ENCODE results near the gene ZMIZ2.
"Not testable (repeated sequence)": the region's sequence is repeated elsewhere in the genome, so short reads cannot be mapped to it uniquely, and the experiment has no call there.

ZMIZ2 gene

DNA sequence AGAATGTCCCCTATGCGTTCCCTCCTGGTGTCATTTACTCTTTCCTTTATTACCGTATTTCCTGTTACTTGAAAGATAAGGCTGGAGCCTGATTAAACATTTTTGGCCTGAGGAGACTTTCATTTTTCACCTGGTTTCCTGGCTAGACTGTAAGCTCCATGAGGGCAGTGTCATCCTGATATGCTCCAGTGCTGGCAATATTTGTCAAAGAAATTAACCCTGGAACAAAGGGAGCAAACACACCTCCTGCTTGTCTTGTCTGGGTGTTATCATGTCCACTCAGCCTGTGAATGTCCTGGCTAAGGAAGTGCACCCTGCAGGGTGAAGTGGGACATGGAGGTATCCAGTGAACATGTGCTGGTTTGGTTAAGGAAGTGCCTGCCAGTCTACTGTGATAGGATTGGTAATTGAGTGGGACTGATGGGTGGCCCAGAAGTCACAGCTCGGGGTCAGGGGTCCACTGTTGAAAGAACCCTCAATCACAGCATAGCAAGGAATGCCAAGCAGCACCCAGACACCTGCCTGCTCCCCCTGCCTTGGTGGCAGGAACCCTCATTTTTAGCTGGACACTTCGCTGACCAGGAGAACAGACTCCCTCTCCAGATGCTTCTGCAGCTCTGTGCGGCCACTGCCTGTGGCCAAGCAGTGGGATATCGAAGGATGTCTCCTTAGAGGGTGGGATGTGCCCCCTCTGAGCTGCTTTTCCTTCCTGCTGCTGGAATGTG, 26.9 kb downstream of the ZMIZ2 start:
- no peak for DNase-seq

GRCh38 chr7:44776211-44776610, 27.6 kb downstream of the ZMIZ2 start:
- no peak for DNase-seq

DNA sequence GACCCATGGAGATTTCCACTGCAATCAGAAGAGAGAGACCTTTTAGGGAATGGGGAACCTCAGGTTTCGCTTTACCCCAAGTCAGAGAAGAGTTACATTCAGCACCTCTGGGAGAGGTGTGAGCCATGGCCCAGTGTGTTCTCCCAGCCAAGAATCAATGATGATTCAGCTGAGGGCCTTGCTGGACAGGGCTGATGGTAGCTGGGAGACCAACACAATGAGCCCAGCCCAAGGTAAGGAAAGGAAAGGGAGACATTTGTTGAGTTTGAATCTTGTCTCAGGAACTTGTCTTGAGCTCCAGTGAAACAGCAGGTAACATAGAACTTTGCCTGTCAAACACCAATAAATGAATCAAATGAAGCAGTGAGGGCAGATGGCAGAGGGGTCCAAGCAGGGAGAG, 33.8 kb downstream of the ZMIZ2 start:
- no peak for DNase-seq

- no peak for DNase-seq
These were observed 34.8 kb downstream of the ZMIZ2 start for GRCh38 chr7:44783407-44783806.

DNA sequence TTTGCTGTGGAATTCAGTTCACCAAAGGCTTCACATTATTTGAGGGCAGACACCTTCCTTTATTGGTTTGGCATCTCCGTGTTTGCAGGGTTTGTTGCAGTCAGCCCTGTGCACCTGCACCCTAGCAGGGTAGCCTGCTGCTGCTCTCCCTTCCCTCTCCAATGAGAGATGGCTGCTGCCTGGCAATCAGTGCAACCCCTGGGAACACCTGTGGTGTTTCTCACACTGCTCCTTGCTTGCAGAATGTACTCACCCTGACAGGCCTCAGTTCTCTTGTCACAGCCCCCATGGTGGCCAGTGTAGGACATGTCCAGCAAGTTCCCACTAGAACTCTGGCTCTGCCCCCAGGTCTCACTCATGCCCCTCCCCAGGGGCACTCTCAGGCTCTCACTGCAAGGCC, 35.7 kb downstream of the ZMIZ2 start:
- DNase-seq: no peak

- not testable (repeated sequence) for DNase-seq
These were observed 36.6 kb downstream of the ZMIZ2 start for GRCh38 chr7:44785218-44785617.

DNA sequence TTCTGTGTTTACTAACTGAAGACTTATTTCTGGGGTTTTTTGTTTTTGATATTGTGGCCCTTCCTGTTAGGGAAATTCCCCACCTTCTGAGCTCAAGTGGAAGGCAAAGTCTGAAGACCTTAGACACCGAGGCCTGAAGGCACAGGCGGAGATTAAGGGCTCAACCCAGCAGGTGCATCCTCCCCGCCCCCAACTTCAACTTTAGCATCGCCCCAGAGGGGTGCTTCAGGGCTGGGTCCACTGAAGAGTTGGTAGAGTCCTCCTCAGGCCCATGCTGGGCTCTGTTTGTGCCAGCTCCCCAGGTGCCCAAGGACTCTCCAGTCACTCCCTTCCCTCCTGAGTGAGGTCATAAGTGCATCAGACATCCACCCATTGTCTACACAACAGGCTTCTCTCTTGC, 38.4 kb downstream of the ZMIZ2 start:
- DNase-seq: no peak

DNA sequence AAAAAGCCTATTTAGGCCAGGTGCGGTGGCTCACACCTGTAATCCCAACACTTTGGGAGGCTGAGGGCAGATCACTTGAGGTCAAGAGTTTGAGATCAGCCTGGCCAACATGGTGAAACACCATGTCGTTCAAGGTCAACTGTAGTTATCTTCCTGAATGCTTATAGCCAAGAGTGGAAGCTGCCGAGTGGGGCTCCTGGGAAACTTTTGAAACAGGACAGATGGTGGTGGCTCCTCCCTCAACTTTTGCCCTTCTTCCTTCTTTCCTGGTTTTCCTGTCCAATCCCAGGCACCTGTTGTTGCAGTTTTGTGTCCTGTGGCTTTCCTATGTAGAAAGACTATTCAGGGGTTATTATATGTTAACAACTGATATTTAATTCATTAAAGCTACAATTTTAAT, 39.1 kb downstream of the ZMIZ2 start:
- no peak for DNase-seq

DNA sequence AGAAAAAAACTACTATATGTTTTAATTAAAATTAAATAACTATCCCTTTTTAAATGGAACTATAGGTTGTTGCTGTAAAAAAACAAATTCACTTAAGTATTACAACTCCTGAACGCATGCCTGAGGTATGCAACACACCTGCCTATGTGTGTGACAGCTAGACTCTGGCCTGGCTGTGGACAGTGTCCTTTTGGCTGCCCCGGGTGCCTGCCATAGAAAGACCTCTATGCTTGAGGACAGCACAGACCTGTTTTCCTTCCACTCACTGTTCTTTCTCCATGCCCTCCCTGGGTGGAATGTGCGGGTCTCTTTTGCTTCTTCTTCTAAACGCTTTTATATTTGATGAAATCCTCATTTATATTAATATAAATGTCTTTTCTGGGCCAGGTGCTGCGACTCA, 41.3 kb downstream of the ZMIZ2 start:
- DNase-seq: no peak

- no peak for DNase-seq
These were observed 42.9 kb downstream of the ZMIZ2 start for GRCh38 chr7:44791278-44792219.

DNA sequence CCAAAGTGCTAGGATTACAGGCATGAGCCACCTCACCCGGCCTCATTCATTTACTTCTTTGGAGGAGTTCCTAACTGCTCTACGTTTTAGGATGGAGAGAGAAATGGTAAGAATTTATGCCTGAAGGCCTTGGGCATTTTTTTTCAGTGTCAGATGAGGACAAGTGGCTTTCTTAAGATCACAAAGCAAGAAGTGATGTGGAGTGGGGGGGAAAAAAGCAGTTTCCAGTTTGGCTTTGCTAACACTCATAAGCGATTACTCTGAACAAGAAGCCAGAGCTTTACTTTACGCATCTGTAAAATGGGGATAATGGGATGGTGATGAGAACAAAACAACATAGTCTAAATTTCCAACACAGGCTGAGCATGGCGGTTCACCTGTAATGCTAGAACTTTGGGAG, 45.3 kb downstream of the ZMIZ2 start:
- no peak for DNase-seq

- no peak for DNase-seq
These were observed 45.7 kb downstream of the ZMIZ2 start for GRCh38 chr7:44794331-44794730.

GRCh38 chr7:44796034-44796503, 47.4 kb downstream of the ZMIZ2 start:
- DNase-seq: peak in 1 of 3 donors; percentile 38

DNA sequence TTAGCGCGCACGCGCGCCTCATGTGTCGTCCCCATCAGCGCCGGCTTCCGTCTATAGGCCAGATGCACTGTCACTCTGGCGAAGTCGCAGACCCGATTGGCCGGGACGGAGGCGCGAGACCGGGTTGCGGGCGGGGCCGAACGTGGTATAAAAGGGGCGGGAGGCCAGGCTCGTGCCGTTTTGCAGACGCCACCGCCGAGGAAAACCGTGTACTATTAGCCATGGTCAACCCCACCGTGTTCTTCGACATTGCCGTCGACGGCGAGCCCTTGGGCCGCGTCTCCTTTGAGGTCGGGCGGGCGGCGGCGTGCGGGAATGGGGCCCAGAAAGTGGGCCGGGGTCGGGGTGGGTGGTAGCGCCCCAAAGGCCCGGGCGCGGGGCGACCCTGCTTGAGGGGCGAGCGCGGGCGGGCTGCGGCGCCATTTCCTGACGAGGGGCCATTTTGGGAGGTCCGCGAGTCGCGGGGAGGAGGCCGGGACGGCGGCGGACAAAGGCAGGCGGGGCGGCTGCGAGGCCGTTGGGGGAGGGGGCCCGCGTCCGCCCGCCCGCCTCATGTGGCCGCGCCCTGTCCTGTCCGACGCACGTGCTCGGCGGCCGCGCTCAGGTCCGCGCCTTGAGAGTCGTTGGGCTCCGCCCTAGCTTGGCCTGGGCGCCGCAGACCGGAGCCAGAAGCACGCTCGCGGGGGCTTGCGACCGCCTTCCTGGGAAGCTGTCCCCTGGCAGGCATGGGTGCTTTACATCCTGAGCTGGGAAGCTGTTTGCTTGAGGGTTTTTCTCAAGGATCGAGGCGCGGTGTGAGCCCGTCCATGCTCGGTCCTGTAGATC, 48.1 kb downstream of the ZMIZ2 start, which contains the start of gene PPIA:
Gene PPIA, plus strand, starts transcription at position 178 of the 825 bp plus-strand sequence. Its CDS starts 44 bp downstream, at position 222.
- DNase-seq: peak; percentile 99

GRCh38 chr7:44797329-44798258, 48.9 kb downstream of the ZMIZ2 start:
- peak; percentile 90 to 95 (median 92) for DNase-seq

- DNase-seq: no peak
These were observed 50.1 kb downstream of the ZMIZ2 start for GRCh38 chr7:44798649-44799305.

GRCh38 chr7:44799939-44800338, 51.3 kb downstream of the ZMIZ2 start:
- DNase-seq: no peak

- DNase-seq: no peak
These were observed 53.2 kb downstream of the ZMIZ2 start for GRCh38 chr7:44801890-44802289.

- DNase-seq: no peak
These were observed 53.9 kb downstream of the ZMIZ2 start for GRCh38 chr7:44802418-44803025.

DNA sequence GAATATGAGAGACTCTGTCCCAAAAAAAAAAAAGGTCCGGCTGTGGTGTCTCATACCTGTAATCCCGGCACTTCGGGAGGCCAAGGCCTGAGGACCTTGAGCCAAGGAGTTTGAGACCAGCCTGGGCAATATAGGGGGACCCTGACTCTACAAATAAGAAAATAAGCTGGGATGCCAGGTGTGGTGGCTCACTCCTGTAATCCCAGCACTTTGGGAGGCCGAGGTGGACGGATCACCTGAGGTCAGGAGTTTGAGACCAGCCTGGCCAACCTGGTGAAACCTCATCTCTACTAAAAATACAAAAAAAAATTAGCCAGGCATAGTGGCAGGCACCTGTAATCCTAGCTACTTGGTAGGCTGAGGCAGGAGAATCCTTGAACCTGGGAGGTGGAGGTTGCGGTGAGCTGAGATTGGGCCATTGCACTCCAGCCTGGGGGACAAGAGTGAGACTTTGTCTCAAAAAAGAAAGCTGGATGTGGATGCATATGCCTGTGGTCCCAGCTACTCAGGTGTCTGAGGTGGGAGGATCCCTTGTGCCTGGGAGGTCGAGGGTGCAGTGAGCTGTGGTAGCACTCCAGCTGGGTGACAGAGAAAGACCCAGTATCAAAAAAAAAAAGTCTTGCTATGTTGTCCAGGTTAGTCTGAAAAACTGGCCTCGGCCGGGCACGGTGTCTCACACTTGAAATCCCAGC, 55.3 kb downstream of the ZMIZ2 start:
- DNase-seq: not testable (repeated sequence)
